HG03159 (cell line): Measurements from ENCODE around the gene FSTL1.
A peak's percentile ranks its signal among the peaks of the same experiment; 100 is the strongest.

ENCODE experiments used
- ATAC-seq: cut with Tn5 transposase; IDR thresholded peaks from one replicate; pipeline ENCODE4 v1.9.1; 2021; ENCODE audit warnings: mild to moderate bottlenecking, moderate library complexity; ENCODE audit not compliant: unreplicated experiment

The FSTL1 gene

GRCh38 chr3:120364101-120364500, 86.7 kb downstream of the FSTL1 start:
- ATAC-seq = no peak

- no peak for ATAC-seq
Observed at GRCh38 chr3:120357807-120358206, 93.0 kb downstream of the FSTL1 start.

GRCh38 chr3:120355486-120355885, 95.3 kb downstream of the FSTL1 start:
- no peak for ATAC-seq

GRCh38 chr3:120353463-120353862, 97.3 kb downstream of the FSTL1 start:
- no peak for ATAC-seq

- no peak for ATAC-seq
Observed at GRCh38 chr3:120352017-120352416, 98.8 kb downstream of the FSTL1 start.

GRCh38 chr3:120350401-120350941, 100.3 kb downstream of the FSTL1 start:
- no peak for ATAC-seq

- ATAC-seq = no peak
Observed at GRCh38 chr3:120349855-120350125, 101.0 kb downstream of the FSTL1 start.

GRCh38 chr3:120348991-120349854, 101.6 kb downstream of the FSTL1 start, which contains the start of gene LRRC58:
TSS of gene LRRC58 (minus strand) at chr3:120349354. CDS start at chr3:120349243, 111 bp downstream.
- peak; percentile 84 for ATAC-seq

- ATAC-seq = peak; percentile 61
Observed at GRCh38 chr3:120348065-120348990, 102.5 kb downstream of the FSTL1 start.

- no peak for ATAC-seq
Observed at GRCh38 chr3:120344349-120344748, 106.4 kb downstream of the FSTL1 start.
